Activated naive CD4-positive, alpha-beta T cell treated with anti-CD3 and anti-CD28 coated beads, Interleukin-2, amount 50 U/mL, for 72 hours (primary cell): ENCODE measurements around the gene ZNF480. TPM values are rescaled to one million over a fixed set of nuclear protein-coding genes. Genes with fewer than 3 reads are reported as not detected.
A peak's percentile ranks its signal among the peaks of the same experiment; 100 is the strongest.
"Not testable (repeated sequence)": the region's sequence is repeated elsewhere in the genome, so short reads cannot be mapped to it uniquely, and the experiment has no call there.

Source experiments
- ATAC-seq, 2 donors: fragments of 150-1000 bp; cut with Tn5 transposase; 2 replicates each; pipeline ENCODE4 v1.10.0; 2021; ENCODE audit warnings: mild to moderate bottlenecking in 2 of 2, moderate library complexity in 2 of 2
- DNase-seq, 2 donors: peaks; one replicate each; pipeline ENCODE4 v3.0.0; 2021 to 2022; ENCODE audit warnings: low spot score in 2 of 2
- H3K27ac Mint-ChIP-seq, 2 donors: one replicate each; pipeline ENCODE4 v1.8.0; 2022; ENCODE audit warnings: mild to moderate bottlenecking in 2 of 2, mixed read lengths in 2 of 2
- H3K36me3 Mint-ChIP-seq, 2 donors: one replicate each; pipeline ENCODE4 v1.8.0; 2022; ENCODE audit warnings: mixed read lengths in 2 of 2
- H3K9me3 Mint-ChIP-seq, 2 donors: one replicate each; pipeline ENCODE4 v1.8.0; 2022; ENCODE audit warnings: mixed read lengths in 2 of 2
- total RNA-seq, 2 donors: library from RNA; stranded (reverse); gene quantifications; one replicate each; pipeline ENCODE4 v1.2.3, GENCODE V29; 2022

ZNF480 gene
- 1 to 10 TPM; 2.0 to 9.9 TPM for total RNA-seq

GRCh38 chr19:52296773-52297600, at the start of gene ZNF480:
Gene ZNF480, plus strand, starts transcription at chr19:52297169. Its CDS starts 3,244 bp downstream, at chr19:52300413.
- Mint-ChIP-seq H3K36me3 (peaks cover 54 to 73% of the 10 kb centered on the region in 2 donors), H3K27ac (peak within 1 kb of the TSS; percentile 89 to 98), H3K9me3 (peaks cover 31 to 36% of the 10 kb centered on the region in 2 donors)
- peak; percentile 67 to 69 for DNase-seq
- peak; percentile 88 to 97 for ATAC-seq

GRCh38 chr19:52248241-52248640, 48.7 kb upstream of the ZNF480 start:
- DNase-seq (peak in 1 of 2 donors; percentile 45), ATAC-seq (peak; percentile 75 to 78)
- H3K9me3 Mint-ChIP-seq = peaks cover 0 to 4% of the 10 kb centered on the region in 2 donors
- peak overlapping the region in 1 of 2 donors; percentile 34 for H3K27ac Mint-ChIP-seq
- peaks cover 0 to 4% of the 10 kb centered on the region in 2 donors for H3K36me3 Mint-ChIP-seq

GRCh38 chr19:52258426-52258825, 38.5 kb upstream of the ZNF480 start:
- H3K36me3 Mint-ChIP-seq = peaks cover 8 to 9% of the 10 kb centered on the region in 2 donors
- peaks cover 6 to 15% of the 10 kb centered on the region in 2 donors for H3K9me3 Mint-ChIP-seq
- ATAC-seq (no peak), DNase-seq (no peak)
- H3K27ac Mint-ChIP-seq = no peak overlapping the region

- DNase-seq, ATAC-seq, H3K9me3 Mint-ChIP-seq, H3K27ac Mint-ChIP-seq: not testable (repeated sequence)
- H3K36me3 Mint-ChIP-seq = peaks cover 14 to 25% of the 10 kb centered on the region in 2 donors
Measured at GRCh38 chr19:52265556-52265955, 31.4 kb upstream of the ZNF480 start.

GRCh38 chr19:52269338-52270261, 27.4 kb upstream of the ZNF480 start, which contains the start of gene ZNF766:
Gene ZNF766, plus strand, starts transcription at chr19:52269587. Its CDS starts 27 bp downstream, at chr19:52269614.
- Mint-ChIP-seq H3K27ac (peak within 1 kb of the TSS; percentile 97), H3K36me3 (peaks cover 43 to 55% of the 10 kb centered on the region in 2 donors), H3K9me3 (peaks cover 29 to 30% of the 10 kb centered on the region in 2 donors)
- ATAC-seq (peak; percentile 99 to 100), DNase-seq (peak; percentile 96 to 98)

GRCh38 chr19:52270266-52270885, 26.6 kb upstream of the ZNF480 start:
- ATAC-seq (no peak), DNase-seq (no peak)
- peaks cover 48 to 57% of the 10 kb centered on the region in 2 donors for H3K36me3 Mint-ChIP-seq
- H3K9me3 Mint-ChIP-seq = peaks cover 31 to 35% of the 10 kb centered on the region in 2 donors
- peak overlapping the region; percentile 97 for H3K27ac Mint-ChIP-seq

- H3K36me3 Mint-ChIP-seq = peaks cover 69 to 81% of the 10 kb centered on the region in 2 donors
- ATAC-seq (no peak), DNase-seq (no peak)
- H3K27ac Mint-ChIP-seq = no peak overlapping the region
- H3K9me3 Mint-ChIP-seq = peaks cover 38% of the 10 kb centered on the region in 2 donors
Measured at GRCh38 chr19:52273301-52273700, 23.7 kb upstream of the ZNF480 start.

GRCh38 chr19:52274191-52274590, 22.8 kb upstream of the ZNF480 start:
- DNase-seq (no peak), ATAC-seq (no peak)
- Mint-ChIP-seq H3K36me3 (peaks cover 78 to 90% of the 10 kb centered on the region in 2 donors), H3K9me3 (peaks cover 46 to 47% of the 10 kb centered on the region in 2 donors), H3K27ac (no peak overlapping the region)

- Mint-ChIP-seq H3K27ac (no peak overlapping the region), H3K9me3 (peaks cover 41 to 50% of the 10 kb centered on the region in 2 donors), H3K36me3 (peaks cover 68 to 82% of the 10 kb centered on the region in 2 donors)
- DNase-seq (no peak), ATAC-seq (no peak)
Measured at GRCh38 chr19:52275988-52276387, 21.0 kb upstream of the ZNF480 start.

GRCh38 chr19:52277471-52277870, 19.5 kb upstream of the ZNF480 start:
- ATAC-seq (no peak), DNase-seq (no peak)
- Mint-ChIP-seq H3K9me3 (peaks cover 37 to 43% of the 10 kb centered on the region in 2 donors), H3K27ac (no peak overlapping the region), H3K36me3 (peaks cover 66 to 81% of the 10 kb centered on the region in 2 donors)

- Mint-ChIP-seq H3K36me3 (peaks cover 82 to 93% of the 10 kb centered on the region in 2 donors), H3K9me3 (peaks cover 41 to 44% of the 10 kb centered on the region in 2 donors), H3K27ac (peak overlapping the region in 1 of 2 donors; percentile 5)
- DNase-seq (no peak), ATAC-seq (no peak)
Measured at GRCh38 chr19:52286256-52286655, 10.7 kb upstream of the ZNF480 start.

GRCh38 chr19:52291781-52292180, 5.2 kb upstream of the ZNF480 start:
- H3K9me3 Mint-ChIP-seq = peaks cover 25 to 40% of the 10 kb centered on the region in 2 donors
- peaks cover 46 to 69% of the 10 kb centered on the region in 2 donors for H3K36me3 Mint-ChIP-seq
- no peak for ATAC-seq
- DNase-seq = no peak
- H3K27ac Mint-ChIP-seq = no peak overlapping the region

- Mint-ChIP-seq H3K36me3 (peaks cover 45 to 67% of the 10 kb centered on the region in 2 donors), H3K9me3 (peaks cover 23 to 38% of the 10 kb centered on the region in 2 donors)
- ATAC-seq, H3K27ac Mint-ChIP-seq, DNase-seq: not testable (repeated sequence)
Measured at GRCh38 chr19:52292946-52293345, 4.0 kb upstream of the ZNF480 start.

GRCh38 chr19:52296400-52296772, 583 bp upstream of the ZNF480 start:
- ATAC-seq = peak in 1 of 2 donors; percentile 23
- Mint-ChIP-seq H3K9me3 (peaks cover 27 to 34% of the 10 kb centered on the region in 2 donors), H3K27ac (peak overlapping the region; percentile 29 to 89), H3K36me3 (peaks cover 54 to 73% of the 10 kb centered on the region in 2 donors)
- peak in 1 of 2 donors; percentile 2 for DNase-seq

GRCh38 chr19:52297601-52298364, 814 bp downstream of the ZNF480 start:
- H3K36me3 Mint-ChIP-seq = peaks cover 58 to 74% of the 10 kb centered on the region in 2 donors
- H3K27ac Mint-ChIP-seq = peak overlapping the region; percentile 89 to 98
- peaks cover 33 to 36% of the 10 kb centered on the region in 2 donors for H3K9me3 Mint-ChIP-seq
- ATAC-seq (no peak), DNase-seq (no peak)
